ENCODE measurements around the gene MAP2K5.

- TF ChIP-seq CTCF (IDR thresholded peaks at IDR 0.05) (no peak), POLR2A (IDR thresholded peaks at IDR 0.05) (no peak)
Measured at GRCh38 chr15:67741308-67741707, 198.8 kb downstream of the MAP2K5 start.

All from uterus (tissue), 2 donors.